CD4-positive, alpha-beta T cell treated with Interleukin-17A for 1 hour (primary cell): ENCODE data around the gene KRT16.
"Not testable (repeated sequence)": the region's sequence is repeated elsewhere in the genome, so short reads cannot be mapped to it uniquely, and the experiment has no call there.

Source experiments
- DNase-seq: peaks from one replicate; pipeline ENCODE4 v3.0.0-alpha.2; 2020

KRT16 gene

DNA sequence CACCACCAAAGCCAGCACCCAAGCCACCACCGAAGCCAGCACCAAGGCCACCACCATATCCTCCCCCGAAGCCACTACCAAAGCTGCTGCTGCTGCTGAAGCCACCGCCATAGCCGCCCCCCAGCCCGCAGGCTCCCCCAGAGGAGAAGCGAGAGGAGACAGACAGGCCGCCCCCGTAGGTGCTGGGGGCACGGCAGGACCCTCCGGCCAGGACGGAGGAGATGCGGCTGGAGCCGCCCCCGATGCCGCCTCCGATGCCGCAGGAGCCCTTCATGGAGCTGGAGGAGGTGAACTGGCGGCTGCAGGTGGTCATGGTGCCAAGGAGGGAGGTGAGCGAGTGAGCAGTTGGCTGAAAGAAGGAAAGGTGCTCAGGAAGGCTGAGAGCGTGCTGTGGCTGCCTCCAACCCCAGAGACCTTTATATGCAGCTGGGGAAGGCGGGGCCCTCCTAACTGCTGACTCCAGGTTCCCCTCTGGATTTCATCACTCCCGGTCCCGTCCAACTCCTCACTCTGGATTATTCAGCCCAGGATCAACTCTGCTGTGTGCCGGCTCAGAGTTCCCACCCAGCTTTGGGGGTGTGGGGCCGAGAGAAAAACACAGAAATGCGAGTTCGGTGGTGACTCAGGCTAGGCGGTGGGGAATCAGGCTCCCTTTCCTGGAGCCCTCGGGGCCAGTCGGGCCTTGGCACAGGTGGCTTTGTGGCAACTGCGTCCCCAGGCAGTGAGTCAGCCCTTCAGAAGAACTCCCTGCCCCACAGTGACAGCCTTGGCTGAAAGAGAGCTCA lies at the start of gene KRT16:
KRT16 (minus strand) TSS at position 392 of the 785 bp plus-strand sequence; CDS start at position 313, 79 bp downstream.
- not testable (repeated sequence) for DNase-seq

DNA sequence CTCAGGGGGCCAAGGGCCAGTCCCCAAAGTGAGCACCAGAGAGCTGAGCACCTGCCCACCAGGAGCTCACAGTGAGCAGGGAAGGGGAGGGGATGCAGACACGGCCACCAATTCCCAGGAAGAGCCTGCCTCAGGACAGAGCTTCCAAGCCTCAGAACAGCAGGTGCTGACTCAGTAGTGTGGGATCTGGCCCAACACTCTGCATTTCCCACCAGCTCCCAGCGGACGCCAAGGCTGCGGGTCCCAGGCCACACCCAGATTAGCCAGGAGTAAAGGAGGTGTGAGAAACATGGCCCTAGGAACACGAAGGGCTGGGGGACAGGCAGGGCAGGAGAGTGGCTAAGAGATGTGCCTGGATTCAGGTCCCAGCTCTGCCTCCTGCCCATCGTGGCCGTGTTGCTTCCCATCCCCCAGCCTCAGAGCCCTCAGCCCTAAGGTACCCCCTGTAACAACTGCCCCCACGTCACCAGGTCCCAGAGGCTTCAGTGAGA lies 47.7 kb upstream of the KRT16 start:
- no peak for DNase-seq

GRCh38 chr17:41659427-41660212 lies 47.1 kb upstream of the KRT16 start:
- no peak for DNase-seq

- DNase-seq = no peak
Observed at GRCh38 chr17:41658846-41659245, 46.3 kb upstream of the KRT16 start.

DNA sequence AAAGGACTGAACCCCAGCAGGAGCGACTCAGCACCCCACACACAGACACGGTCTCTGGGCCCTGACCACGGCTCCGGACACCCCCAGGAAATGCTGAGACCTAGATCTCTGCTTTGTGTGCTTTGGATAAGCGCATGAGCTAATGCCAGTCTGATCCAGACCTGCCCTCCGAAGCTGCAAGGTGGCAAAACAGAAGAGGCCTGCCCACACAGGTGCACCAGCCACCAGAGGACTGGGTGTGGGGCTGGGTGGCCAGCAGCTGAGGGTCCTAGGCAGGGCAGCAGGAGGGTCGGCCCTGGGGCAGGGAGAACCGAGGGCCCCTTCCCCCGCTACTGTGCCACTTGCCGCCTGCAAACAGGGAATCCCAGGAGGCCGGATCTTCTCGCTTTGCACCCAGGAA lies 45.4 kb upstream of the KRT16 start:
- DNase-seq = no peak

DNA sequence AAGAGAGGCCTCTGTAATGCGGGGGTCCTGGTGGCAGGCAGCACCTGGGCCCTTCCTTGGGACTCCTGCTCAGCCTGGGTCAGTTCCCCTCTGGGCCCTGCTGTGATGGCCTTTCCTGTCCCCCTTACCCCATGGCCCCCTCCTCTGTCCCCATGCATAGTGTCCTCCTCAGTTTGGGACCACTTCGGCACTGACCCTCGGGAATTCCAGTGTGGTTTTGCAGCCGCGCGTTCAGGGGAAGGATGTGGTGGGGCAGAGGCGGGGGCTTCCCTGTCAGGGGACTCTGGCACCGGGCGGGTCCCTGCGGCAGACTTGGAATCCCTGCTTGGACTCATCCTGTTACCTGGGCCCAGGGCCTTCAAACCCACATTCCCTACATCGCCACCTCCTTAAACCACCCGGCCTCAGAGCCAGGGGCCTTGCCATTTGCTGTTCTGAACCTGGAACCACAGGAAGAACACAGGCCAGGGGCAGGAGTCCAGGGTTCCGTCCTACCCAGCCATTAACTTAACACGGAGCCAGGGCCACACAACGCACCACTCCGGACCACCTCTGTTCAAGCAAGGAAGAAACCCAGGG lies 44.7 kb upstream of the KRT16 start:
- no peak for DNase-seq

- no peak for DNase-seq
Observed at GRCh38 chr17:41656249-41657023, 43.9 kb upstream of the KRT16 start.

- no peak for DNase-seq
Observed at GRCh38 chr17:41655611-41656111, 43.1 kb upstream of the KRT16 start.

GRCh38 chr17:41654678-41655607 lies 42.4 kb upstream of the KRT16 start:
- no peak for DNase-seq

DNA sequence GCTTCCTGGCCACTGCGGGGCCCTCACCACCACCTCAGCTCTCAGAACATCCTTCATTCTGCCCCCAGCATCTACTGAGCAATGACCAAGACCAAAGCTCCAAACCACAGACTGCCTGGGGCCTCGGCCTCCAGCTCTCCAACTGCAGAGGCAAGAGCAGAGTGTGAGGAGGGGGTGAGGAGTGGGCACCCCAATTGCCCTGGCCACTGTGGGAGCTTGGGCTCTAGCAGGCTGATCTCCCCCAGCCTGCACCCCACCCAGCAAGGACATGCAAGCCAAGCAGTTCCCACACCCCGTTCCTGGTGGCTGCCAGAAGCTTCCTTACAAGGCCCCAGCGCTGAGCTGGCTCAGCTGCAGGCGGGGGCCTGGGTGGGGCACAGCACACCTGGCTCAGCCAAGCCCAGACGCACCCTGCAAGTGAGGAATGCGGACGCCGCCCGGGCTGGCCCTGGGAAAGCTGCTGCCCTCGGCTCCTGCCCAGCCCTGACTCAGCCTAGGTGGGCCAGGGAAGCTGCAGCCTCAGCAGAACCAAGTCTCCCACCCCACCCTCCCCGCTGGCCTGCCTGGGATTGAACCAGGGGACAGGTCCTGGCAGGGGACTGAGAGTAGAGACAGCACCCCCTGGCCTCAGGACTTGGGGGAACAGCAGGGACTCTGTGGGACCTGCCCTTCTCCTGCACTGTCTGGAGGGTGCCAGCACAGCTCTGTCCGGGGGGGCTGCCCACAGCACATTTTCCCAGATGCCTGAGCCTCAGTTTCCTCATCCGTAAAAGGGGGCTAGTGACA lies 41.5 kb upstream of the KRT16 start:
- DNase-seq = no peak

GRCh38 chr17:41653421-41653820 lies 40.9 kb upstream of the KRT16 start:
- no peak for DNase-seq

- DNase-seq = no peak
Observed at GRCh38 chr17:41652461-41652970, 39.9 kb upstream of the KRT16 start.

DNA sequence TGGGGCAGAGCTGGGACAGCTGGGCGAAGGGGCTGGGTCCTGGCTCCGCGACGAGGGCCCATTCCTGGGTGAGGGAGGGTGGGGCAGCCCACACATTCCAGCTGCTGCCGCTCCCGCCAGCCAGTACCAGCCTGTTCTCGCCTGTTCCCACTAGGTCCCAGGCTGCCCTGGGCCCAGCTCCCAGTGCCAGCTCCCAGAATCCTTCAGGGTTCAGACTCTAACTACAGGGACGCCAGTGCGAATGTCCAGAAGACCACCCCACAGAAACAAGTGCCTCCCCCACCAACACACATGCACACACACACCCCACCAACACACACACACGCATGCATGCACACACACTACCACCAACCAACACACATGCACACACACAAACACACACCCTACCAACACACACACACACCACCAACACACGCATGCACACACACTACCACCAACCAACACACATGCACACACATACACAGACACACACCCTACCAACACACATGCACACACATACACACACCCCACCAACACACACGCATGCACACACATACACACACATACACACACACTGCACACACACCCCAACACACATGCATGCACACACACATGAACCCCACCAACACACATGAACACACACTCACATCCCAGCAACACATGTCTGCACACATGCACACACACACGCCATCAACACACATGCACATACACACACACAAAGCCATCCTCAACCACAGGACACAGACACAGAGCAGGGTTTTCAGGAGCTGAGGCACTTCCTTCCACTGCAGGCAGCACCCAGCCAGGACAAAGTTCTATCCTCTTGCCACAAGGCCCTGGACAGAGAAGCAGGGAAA lies 39.3 kb upstream of the KRT16 start:
- no peak for DNase-seq

GRCh38 chr17:41650794-41651624 lies 38.4 kb upstream of the KRT16 start:
- no peak for DNase-seq

DNA sequence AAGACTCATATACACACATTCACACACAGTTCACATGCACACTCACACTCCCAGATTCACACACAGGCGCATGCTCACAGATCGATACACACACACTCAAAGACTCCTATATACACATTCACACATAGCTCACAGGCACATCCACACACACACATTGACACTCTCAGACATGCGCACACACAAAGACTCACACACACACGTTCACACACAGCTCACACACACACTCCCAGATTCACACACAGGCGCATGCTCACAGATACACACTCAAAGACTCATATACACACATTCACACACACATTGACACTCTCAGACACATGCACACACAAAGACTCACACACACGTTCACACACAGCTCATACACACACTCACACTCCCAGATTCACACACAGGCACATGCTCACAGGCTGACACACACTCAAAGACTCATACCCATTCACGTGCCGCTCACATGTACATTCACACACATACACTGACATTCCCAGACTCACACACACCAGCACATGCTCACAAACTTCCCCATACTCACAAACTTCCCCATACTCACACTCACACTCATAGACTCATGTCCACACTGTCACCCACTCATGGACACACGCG lies 37.5 kb upstream of the KRT16 start:
- DNase-seq = no peak

GRCh38 chr17:41648411-41649195 lies 36.0 kb upstream of the KRT16 start:
- peak; percentile 84 for DNase-seq

DNA sequence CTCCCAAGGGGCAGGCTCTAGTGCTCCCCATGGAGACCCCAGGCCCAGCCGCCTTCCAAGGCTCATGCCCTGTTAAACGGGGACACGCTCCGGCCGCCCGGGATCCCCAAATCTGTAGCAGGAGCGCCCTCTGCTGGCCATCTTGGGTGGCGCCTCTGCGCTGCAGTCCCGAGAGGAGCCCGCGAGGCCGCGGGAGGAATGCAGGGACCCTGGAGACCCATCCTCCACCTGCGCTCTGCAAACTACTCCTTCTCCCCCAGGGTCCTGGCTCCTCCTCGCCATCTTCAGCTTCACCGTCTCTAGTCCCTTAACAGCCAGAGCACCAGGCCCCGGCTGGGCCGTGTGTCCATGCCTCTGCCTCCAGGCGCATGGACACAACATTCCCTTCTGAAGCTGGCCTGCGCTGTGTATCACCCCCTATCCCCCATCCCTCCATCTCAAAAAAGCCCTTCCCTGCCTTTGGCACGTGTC lies 35.4 kb upstream of the KRT16 start:
- DNase-seq = peak; percentile 85
